Gastroesophageal sphincter (tissue), 3 donors: ENCODE results near the gene PNISR.

ENCODE experiments used
- CTCF ChIP-seq, 4 experiments: fragments of 200-600 bp in 2 of 4; fragments of 450-650 bp in 2 of 4; sonication (generic) in 1 of 4; IDR thresholded peaks; one replicate each; pipeline ENCODE4 v1.5.1; 2017 to 2019; ENCODE audit warnings: antibody characterized with exemption in 4 of 4, mild to moderate bottlenecking in 2 of 4, moderate library complexity in 2 of 4
- EP300 ChIP-seq: sonication (generic); formaldehyde crosslinking; IDR thresholded peaks from one replicate; pipeline ENCODE4 v1.6.1; 2017; ENCODE audit warnings: antibody characterized with exemption, mild to moderate bottlenecking
- POLR2A ChIP-seq, 2 donors: fragments of 450-650 bp; IDR thresholded peaks; one replicate each; pipeline ENCODE4 v1.6.1; 2017; ENCODE audit warnings: antibody characterized with exemption in 2 of 2, mild to moderate bottlenecking in 2 of 2, moderate library complexity in 1 of 2
- POLR2AphosphoS5 ChIP-seq: sonication (generic); formaldehyde crosslinking; IDR thresholded peaks from one replicate; pipeline ENCODE4 v1.6.1; 2017; ENCODE audit warnings: antibody characterized with exemption

GRCh38 chr6:99397287-99397686 lies 27.8 kb downstream of the PNISR start:
- no peak for TF ChIP-seq POLR2AphosphoS5
- no peak for TF ChIP-seq CTCF (IDR thresholded peaks at IDR 0.05)
- TF ChIP-seq EP300 = no peak
- no peak for TF ChIP-seq POLR2A (IDR thresholded peaks at IDR 0.05)
